ENCODE results near the gene LRRC8C. TPM values are rescaled to one million over a fixed set of nuclear protein-coding genes. Genes with fewer than 3 reads are reported as not detected.

The LRRC8C gene
- total RNA-seq, 1 donor from 2014 or later, result 20.1 TPM

GRCh38 chr1:89721351-89721750 lies 88.4 kb downstream of the LRRC8C start:
- peaks cover 30% of the 10 kb centered on the region for H3K4me1 Mint-ChIP-seq (ENCODE audit: unreplicated experiment)

GRCh38 chr1:89723144-89723543 lies 90.2 kb downstream of the LRRC8C start:
- Mint-ChIP-seq H3K27me3 (ENCODE audit: unreplicated experiment) (no peaks in the 10 kb centered on the region), H3K36me3 (ENCODE audit: low read depth, unreplicated experiment) (no peaks in the 10 kb centered on the region), H3K4me1 (ENCODE audit: unreplicated experiment) (peaks cover 38% of the 10 kb centered on the region), H3K4me3 (ENCODE audit: unreplicated experiment) (no peak overlapping the region), H3K9me3 (ENCODE audit: unreplicated experiment) (no peaks in the 10 kb centered on the region), H3K27ac (ENCODE audit: unreplicated experiment) (no peak overlapping the region)
- TF ChIP-seq CTCF (IDR thresholded peaks at IDR 0.05; ENCODE audit: unreplicated experiment), result no peak
- no peak for DNase-seq (ENCODE audit: low spot score)

More at GRCh38 chr1:89721351-89721750, 88.4 kb downstream of the LRRC8C start:
- no peaks in the 10 kb centered on the region for H3K9me3 Mint-ChIP-seq (ENCODE audit: unreplicated experiment)
- no peak overlapping the region for H3K4me3 Mint-ChIP-seq (ENCODE audit: unreplicated experiment)
- H3K27ac Mint-ChIP-seq (ENCODE audit: unreplicated experiment), result no peak overlapping the region
- H3K27me3 Mint-ChIP-seq (ENCODE audit: unreplicated experiment), result no peaks in the 10 kb centered on the region
- TF ChIP-seq CTCF (IDR thresholded peaks at IDR 0.05; ENCODE audit: unreplicated experiment), result no peak
- H3K36me3 Mint-ChIP-seq (ENCODE audit: low read depth, unreplicated experiment), result no peaks in the 10 kb centered on the region
- no peak for DNase-seq (ENCODE audit: low spot score)

- Mint-ChIP-seq H3K27me3 (ENCODE audit: unreplicated experiment) (no peaks in the 10 kb centered on the region), H3K36me3 (ENCODE audit: low read depth, unreplicated experiment) (no peaks in the 10 kb centered on the region), H3K27ac (ENCODE audit: unreplicated experiment) (no peak overlapping the region), H3K4me1 (ENCODE audit: unreplicated experiment) (peaks cover 41% of the 10 kb centered on the region), H3K9me3 (ENCODE audit: unreplicated experiment) (no peaks in the 10 kb centered on the region), H3K4me3 (ENCODE audit: unreplicated experiment) (no peak overlapping the region)
- DNase-seq (ENCODE audit: low spot score), result no peak
- TF ChIP-seq CTCF (IDR thresholded peaks at IDR 0.05; ENCODE audit: unreplicated experiment), result no peak
These were observed 90.9 kb downstream of the LRRC8C start for GRCh38 chr1:89723863-89724262.

GRCh38 chr1:89724369-89725010 lies 91.6 kb downstream of the LRRC8C start:
- no peaks in the 10 kb centered on the region for H3K27me3 Mint-ChIP-seq (ENCODE audit: unreplicated experiment)
- no peaks in the 10 kb centered on the region for H3K36me3 Mint-ChIP-seq (ENCODE audit: low read depth, unreplicated experiment)
- peaks cover 34% of the 10 kb centered on the region for H3K4me1 Mint-ChIP-seq (ENCODE audit: unreplicated experiment)
- DNase-seq (ENCODE audit: low spot score), result no peak
- no peak for TF ChIP-seq CTCF (IDR thresholded peaks at IDR 0.05; ENCODE audit: unreplicated experiment)
- no peak overlapping the region for H3K27ac Mint-ChIP-seq (ENCODE audit: unreplicated experiment)
- H3K4me3 Mint-ChIP-seq (ENCODE audit: unreplicated experiment), result no peak overlapping the region
- H3K9me3 Mint-ChIP-seq (ENCODE audit: unreplicated experiment), result no peaks in the 10 kb centered on the region

- DNase-seq (ENCODE audit: low spot score), result no peak
- Mint-ChIP-seq H3K36me3 (ENCODE audit: low read depth, unreplicated experiment) (no peaks in the 10 kb centered on the region), H3K4me3 (ENCODE audit: unreplicated experiment) (no peak overlapping the region), H3K4me1 (ENCODE audit: unreplicated experiment) (peaks cover 32% of the 10 kb centered on the region), H3K9me3 (ENCODE audit: unreplicated experiment) (no peaks in the 10 kb centered on the region), H3K27me3 (ENCODE audit: unreplicated experiment) (no peaks in the 10 kb centered on the region), H3K27ac (ENCODE audit: unreplicated experiment) (no peak overlapping the region)
- no peak for TF ChIP-seq CTCF (IDR thresholded peaks at IDR 0.05; ENCODE audit: unreplicated experiment)
These were observed 92.1 kb downstream of the LRRC8C start for GRCh38 chr1:89725011-89725370.

All from endothelial cell (in vitro differentiated cells).